HEK293T (cell line): ENCODE data around the gene COL17A1.

Experiments used
- CTBP1 ChIP-seq: fragments of 450-650 bp; IDR thresholded peaks from 2 replicates; pipeline ENCODE4 v1.6.1; 2016; ENCODE audit warnings: borderline replicate concordance
- SP1 ChIP-seq: fragments of 450-650 bp; IDR thresholded peaks from 2 replicates; pipeline ENCODE4 v1.6.1; 2017
- SUZ12 ChIP-seq: fragments of 450-650 bp; IDR thresholded peaks from 2 replicates; pipeline ENCODE4 v1.6.1; 2016; ENCODE audit warnings: mild to moderate bottlenecking
- TARDBP ChIP-seq: fragments of 450-650 bp; IDR thresholded peaks from 2 replicates; pipeline ENCODE4 v1.6.1; 2016
- TF ChIP-seq, protein P1 (sequence below): fragments of 450-650 bp; IDR thresholded peaks from 2 replicates; pipeline ENCODE4 v1.6.1; 2016

DNA sequence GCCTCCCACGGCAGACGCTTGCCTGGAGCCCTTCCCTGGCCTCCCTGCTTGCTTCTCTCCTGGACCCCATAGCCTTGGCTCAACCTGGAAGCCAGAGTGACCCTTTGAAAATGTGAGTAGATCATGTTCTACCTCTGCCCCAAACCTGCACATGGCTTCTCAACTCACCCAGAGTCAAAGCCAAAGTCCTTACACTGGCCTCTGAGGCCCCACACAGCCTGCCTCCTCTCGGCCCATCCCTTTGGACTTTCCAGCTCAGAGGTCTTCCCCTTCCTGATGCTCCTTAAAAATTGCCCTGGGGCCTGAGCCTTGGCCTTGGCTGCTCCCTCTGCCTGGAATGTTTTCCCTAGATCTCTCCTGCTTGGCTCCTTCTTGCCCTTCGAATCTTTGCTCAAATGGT lies 32.5 kb downstream of the COL17A1 start:
- TF ChIP-seq CTBP1: no peak
- TF ChIP-seq, protein P1, sequence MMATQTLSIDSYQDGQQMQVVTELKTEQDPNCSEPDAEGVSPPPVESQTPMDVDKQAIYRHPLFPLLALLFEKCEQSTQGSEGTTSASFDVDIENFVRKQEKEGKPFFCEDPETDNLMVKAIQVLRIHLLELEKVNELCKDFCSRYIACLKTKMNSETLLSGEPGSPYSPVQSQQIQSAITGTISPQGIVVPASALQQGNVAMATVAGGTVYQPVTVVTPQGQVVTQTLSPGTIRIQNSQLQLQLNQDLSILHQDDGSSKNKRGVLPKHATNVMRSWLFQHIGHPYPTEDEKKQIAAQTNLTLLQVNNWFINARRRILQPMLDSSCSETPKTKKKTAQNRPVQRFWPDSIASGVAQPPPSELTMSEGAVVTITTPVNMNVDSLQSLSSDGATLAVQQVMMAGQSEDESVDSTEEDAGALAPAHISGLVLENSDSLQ: no peak
- no peak for TF ChIP-seq SP1
- TF ChIP-seq TARDBP: no peak
- no peak for TF ChIP-seq SUZ12
